ENCODE results near the gene HSD17B11.
"Not testable (repeated sequence)": the region's sequence is repeated elsewhere in the genome, so short reads cannot be mapped to it uniquely, and the experiment has no call there.

HSD17B11 gene

GRCh38 chr4:87390891-87391575 lies at the start of gene HSD17B11:
TSS of gene HSD17B11 (minus strand) at chr4:87391188. CDS start at chr4:87391070, 118 bp downstream.
- peak; percentile 71 to 90 for DNase-seq

GRCh38 chr4:87433342-87433741 lies 42.4 kb upstream of the HSD17B11 start:
- no peak for DNase-seq

GRCh38 chr4:87430038-87430437 lies 39.0 kb upstream of the HSD17B11 start:
- DNase-seq, result no peak

- no peak for DNase-seq
Observed at GRCh38 chr4:87428979-87429378, 38.0 kb upstream of the HSD17B11 start.

- DNase-seq, result no peak
Observed at GRCh38 chr4:87427518-87427868, 36.5 kb upstream of the HSD17B11 start.

GRCh38 chr4:87426865-87427517 lies 36.0 kb upstream of the HSD17B11 start:
- DNase-seq, result no peak

- DNase-seq, result no peak
Observed at GRCh38 chr4:87425711-87426110, 34.7 kb upstream of the HSD17B11 start.

- not testable (repeated sequence) for DNase-seq
Observed at GRCh38 chr4:87424099-87424543, 33.1 kb upstream of the HSD17B11 start.

- DNase-seq, result peak; percentile 1 to 12
Observed at GRCh38 chr4:87423317-87424098, 32.5 kb upstream of the HSD17B11 start.

- DNase-seq, result peak; percentile 86 to 94
Observed at GRCh38 chr4:87422104-87423052, 31.4 kb upstream of the HSD17B11 start, which contains the start of gene NUDT9. TSS of gene NUDT9 (plus strand) at chr4:87422573. CDS start at chr4:87422906, 333 bp downstream.

- DNase-seq, result no peak
Observed at GRCh38 chr4:87420276-87420830, 29.4 kb upstream of the HSD17B11 start.

- peak in 1 of 2 experiments; percentile 46 for DNase-seq
Observed at GRCh38 chr4:87419578-87420249, 28.7 kb upstream of the HSD17B11 start.

- DNase-seq, result not testable (repeated sequence)
Observed at GRCh38 chr4:87418410-87418809, 27.4 kb upstream of the HSD17B11 start.

- DNase-seq, result no peak
Observed at GRCh38 chr4:87416965-87417364, 26.0 kb upstream of the HSD17B11 start.

- no peak for DNase-seq
Observed at GRCh38 chr4:87414816-87415215, 23.8 kb upstream of the HSD17B11 start.

GRCh38 chr4:87410679-87411078 lies 19.7 kb upstream of the HSD17B11 start:
- DNase-seq, result no peak

- no peak for DNase-seq
Observed at GRCh38 chr4:87410157-87410556, 19.2 kb upstream of the HSD17B11 start.

GRCh38 chr4:87409420-87409939 lies 18.5 kb upstream of the HSD17B11 start:
- no peak for DNase-seq

- DNase-seq, result not testable (repeated sequence)
Observed at GRCh38 chr4:87406902-87407301, 15.9 kb upstream of the HSD17B11 start.

GRCh38 chr4:87406462-87406861 lies 15.5 kb upstream of the HSD17B11 start:
- no peak for DNase-seq

GRCh38 chr4:87405211-87405820 lies 14.3 kb upstream of the HSD17B11 start:
- no peak for DNase-seq
